Coronary artery (tissue), 2 donors: ENCODE measurements around the gene ACTN1.

Experiments
- DNase-seq: peaks from one replicate; pipeline ENCODE4 v3.0.0-alpha.2; 2017; ENCODE audit warnings: low spot score
- H3K27ac ChIP-seq, 2 donors: fragments of 200-600 bp; sonication (generic); one replicate each; pipeline ENCODE4 v1.5.1; 2016 to 2019
- H3K4me3 ChIP-seq: fragments of 200-600 bp; sonication (generic); 2 replicates; pipeline ENCODE4 v1.5.1; 2016; ENCODE audit warnings: mild to moderate bottlenecking, moderate library complexity
- CTCF ChIP-seq: fragments of 200-600 bp; sonication (generic); IDR thresholded peaks from one replicate; pipeline ENCODE4 v1.5.1; 2019; ENCODE audit warnings: antibody characterized with exemption

The ACTN1 gene

GRCh38 chr14:68840454-68840853, 138.6 kb downstream of the ACTN1 start:
- Histone ChIP-seq H3K4me3 (no peak overlapping the region), H3K27ac (no peak overlapping the region)
- no peak for DNase-seq
- no peak for TF ChIP-seq CTCF

- no peak for DNase-seq
- Histone ChIP-seq H3K27ac (no peak overlapping the region), H3K4me3 (no peak overlapping the region)
- TF ChIP-seq CTCF: no peak
Observed at GRCh38 chr14:68836082-68836481, 143.0 kb downstream of the ACTN1 start.

GRCh38 chr14:68834816-68835215, 144.3 kb downstream of the ACTN1 start:
- H3K4me3 ChIP-seq: no peak overlapping the region
- no peak overlapping the region for H3K27ac ChIP-seq
- no peak for DNase-seq
- TF ChIP-seq CTCF: no peak

GRCh38 chr14:68828698-68829097, 150.4 kb downstream of the ACTN1 start:
- no peak for DNase-seq
- H3K27ac ChIP-seq: no peak overlapping the region
- H3K4me3 ChIP-seq: no peak overlapping the region
- TF ChIP-seq CTCF: no peak

GRCh38 chr14:68825729-68826128, 153.4 kb downstream of the ACTN1 start:
- no peak for DNase-seq
- Histone ChIP-seq H3K4me3 (no peak overlapping the region), H3K27ac (no peak overlapping the region)
- TF ChIP-seq CTCF: no peak

GRCh38 chr14:68824517-68825347, 154.4 kb downstream of the ACTN1 start:
- peak; percentile 71 for TF ChIP-seq CTCF
- H3K4me3 ChIP-seq: peak overlapping the region; percentile 61
- no peak overlapping the region for H3K27ac ChIP-seq
- DNase-seq: no peak

- no peak for DNase-seq
- H3K27ac ChIP-seq: no peak overlapping the region
- no peak for TF ChIP-seq CTCF
- H3K4me3 ChIP-seq: no peak overlapping the region
Observed at GRCh38 chr14:68824207-68824516, 154.9 kb downstream of the ACTN1 start.
